Embryonic facial prominence (tissue), 1 donor: Measurements from ENCODE around the gene VGLL4.

Experiments used
- DNase-seq: peaks from one replicate; pipeline ENCODE4 v3.0.0-alpha.2; 2016; ENCODE audit errors: extremely low spot score

VGLL4 gene

GRCh38 chr3:11565932-11566331 lies 77.8 kb downstream of the VGLL4 start:
- no peak for DNase-seq

DNA sequence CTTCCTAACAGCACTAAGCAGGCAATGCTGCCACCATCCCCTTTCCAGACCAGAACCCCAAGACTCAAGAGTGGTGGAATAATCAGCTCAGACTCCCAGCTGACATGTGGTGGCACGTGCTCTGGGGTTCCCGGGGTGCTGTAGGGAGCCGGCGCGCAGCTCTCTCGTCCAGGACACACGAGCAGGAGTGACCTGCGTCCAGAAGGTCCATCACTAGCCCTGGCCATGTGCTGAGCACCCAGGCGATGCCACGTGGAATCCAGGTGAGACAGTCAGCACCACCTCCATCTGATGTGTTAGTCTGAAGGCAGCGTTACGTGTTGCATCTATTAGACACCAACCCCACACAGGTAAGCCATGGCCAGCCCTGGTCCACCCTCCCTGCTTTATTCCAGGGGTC lies 78.2 kb downstream of the VGLL4 start:
- DNase-seq, result no peak

- no peak for DNase-seq
Observed at GRCh38 chr3:11565072-11565471, 78.6 kb downstream of the VGLL4 start.

GRCh38 chr3:11564577-11565001 lies 79.1 kb downstream of the VGLL4 start:
- no peak for DNase-seq

DNA sequence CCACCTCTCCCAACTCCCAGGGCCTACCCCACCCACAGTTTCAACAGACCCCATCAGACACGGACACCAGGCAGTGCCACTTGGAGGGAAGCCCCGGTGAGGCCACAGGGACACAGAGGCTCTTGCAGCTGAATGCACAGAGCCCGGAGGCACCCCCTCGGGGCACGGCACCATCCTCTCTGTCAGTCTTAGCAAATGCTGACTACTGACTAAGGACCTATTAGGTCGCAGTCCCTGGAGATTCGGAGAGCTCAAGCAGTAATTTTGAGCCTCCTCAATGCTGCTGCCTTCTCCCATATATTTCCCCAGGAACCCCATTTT lies 79.9 kb downstream of the VGLL4 start:
- DNase-seq, result no peak

DNA sequence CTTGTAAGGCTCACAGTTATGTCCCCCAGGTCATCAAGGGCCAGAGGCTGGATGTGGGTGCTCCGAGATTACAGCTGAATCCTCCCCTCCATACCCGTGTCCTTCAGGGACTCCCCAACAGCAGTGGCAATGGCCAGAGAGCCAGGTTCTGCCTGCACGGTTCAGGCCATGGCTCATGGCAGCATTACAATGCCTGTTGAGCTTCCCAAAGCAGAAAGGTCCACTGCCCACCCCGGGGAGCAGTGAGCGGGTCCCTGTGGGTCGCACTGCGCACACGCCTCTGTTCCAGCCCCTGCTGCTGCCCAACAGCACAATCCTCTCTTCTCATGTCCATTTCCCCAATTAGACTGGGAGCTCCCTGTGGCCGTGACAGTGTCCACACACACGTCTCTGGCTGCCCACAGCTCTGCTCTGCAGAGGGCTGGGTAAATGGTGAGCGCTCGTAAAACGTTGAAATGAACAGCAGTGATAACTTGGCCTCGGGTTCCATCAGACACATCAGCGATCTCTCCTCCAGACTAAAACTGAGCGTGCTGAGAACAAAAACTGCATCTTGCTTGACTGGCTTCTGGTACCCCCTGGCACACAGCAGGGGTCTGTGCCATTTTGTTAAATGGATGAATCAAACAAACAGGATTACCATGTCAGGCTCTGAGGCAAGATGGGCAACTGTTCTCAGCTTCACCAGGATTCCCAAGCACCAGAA lies 80.4 kb downstream of the VGLL4 start:
- no peak for DNase-seq

- DNase-seq, result no peak
Observed at GRCh38 chr3:11562277-11562881, 81.3 kb downstream of the VGLL4 start.

- no peak for DNase-seq
Observed at GRCh38 chr3:11560746-11561145, 83.0 kb downstream of the VGLL4 start.

GRCh38 chr3:11559816-11560633 lies 83.7 kb downstream of the VGLL4 start:
- DNase-seq, result no peak

GRCh38 chr3:11558918-11559815 lies 84.5 kb downstream of the VGLL4 start:
- no peak for DNase-seq

DNA sequence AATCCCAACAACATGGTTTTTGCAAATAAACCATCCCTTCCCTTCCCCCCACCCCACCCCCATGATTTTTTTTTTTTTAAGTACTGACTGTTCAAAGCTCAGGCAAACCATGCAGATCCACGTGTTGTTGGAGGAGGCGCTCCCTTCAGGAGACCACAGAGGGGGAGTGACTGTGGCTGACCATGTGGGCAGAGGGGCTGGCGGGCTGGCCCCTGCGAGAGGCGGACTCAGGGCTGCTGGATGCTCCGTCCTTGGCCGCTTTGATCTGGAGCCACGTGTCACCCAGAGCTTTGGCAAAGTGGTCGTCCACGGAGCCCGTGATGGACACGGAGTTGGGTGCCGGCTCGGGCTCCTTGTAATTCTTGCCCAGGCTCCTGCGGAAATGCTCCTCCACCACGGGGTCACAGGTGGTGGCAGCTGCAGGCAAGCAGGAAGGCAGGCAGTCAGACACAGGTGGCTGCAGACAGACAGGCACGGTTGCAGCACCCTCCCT lies 85.3 kb downstream of the VGLL4 start:
- DNase-seq, result no peak

- no peak for DNase-seq
Observed at GRCh38 chr3:11558002-11558401, 85.7 kb downstream of the VGLL4 start.

GRCh38 chr3:11556851-11557644 lies 86.7 kb downstream of the VGLL4 start:
- no peak for DNase-seq

DNA sequence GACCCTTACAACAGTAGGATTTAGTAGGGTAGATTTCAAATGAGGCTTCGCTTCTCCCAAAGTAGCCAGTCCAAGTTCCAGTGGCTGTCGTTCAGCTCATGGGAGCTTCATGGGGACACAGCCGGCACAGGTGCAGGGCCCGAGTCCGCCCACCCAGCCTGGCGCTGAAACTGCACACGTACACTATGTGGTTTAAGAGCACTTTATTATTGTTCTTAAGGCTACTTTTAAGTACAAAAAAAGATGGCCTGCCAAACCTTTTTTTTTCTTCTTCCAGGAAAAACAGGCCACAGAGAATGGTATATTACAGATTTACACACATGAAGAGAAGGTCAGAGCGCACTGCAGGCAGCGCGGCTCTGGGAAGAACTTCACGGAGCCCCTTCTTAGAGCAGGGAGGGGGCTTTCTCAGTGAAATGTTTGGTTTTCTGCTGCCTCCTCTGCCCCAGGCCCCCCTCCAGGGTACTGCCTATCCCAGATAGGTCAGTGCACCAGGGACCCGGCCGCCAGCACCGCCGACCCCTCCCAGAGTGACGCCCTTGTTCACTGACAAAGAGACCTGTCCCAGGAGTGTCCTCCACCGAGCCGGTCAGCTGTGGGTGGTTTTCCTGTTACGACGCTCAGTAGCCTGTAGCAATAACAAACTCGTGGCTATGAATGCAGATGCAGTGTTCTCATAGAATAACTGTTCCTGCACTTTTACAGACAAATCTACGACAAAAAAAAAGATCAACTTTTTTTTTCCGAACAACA lies 87.7 kb downstream of the VGLL4 start:
- no peak for DNase-seq

DNA sequence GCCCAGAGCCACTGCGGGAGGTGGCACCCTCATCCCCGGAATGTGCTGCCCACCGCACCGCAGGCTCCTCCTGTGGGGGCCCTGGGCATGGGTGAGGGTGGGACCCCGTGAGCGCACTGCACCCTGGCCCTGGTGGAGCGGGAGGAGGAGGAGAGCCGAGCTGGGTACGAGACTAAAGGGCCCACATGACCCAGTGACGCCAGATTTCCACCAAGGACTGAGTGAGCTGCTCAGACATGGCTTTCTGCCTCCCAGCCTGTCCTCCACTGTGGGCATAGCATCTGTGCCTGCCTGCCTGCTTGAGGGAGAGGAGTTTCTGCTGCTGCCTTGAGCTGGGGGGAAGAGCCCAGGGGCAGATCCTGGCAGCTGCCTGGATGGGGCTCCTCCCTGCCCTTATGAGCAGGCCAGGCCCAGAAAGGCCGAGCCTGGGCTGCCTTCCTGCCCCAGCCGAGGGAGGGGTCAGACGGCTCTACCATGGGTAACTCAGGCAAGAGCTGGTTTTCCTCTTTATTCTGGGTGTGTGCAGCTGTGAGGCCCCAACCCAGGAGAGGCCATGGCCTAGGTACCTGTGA lies 88.4 kb downstream of the VGLL4 start:
- DNase-seq, result no peak

GRCh38 chr3:11554666-11555065 lies 89.0 kb downstream of the VGLL4 start:
- no peak for DNase-seq

- no peak for DNase-seq
Observed at GRCh38 chr3:11554236-11554610, 89.5 kb downstream of the VGLL4 start.

DNA sequence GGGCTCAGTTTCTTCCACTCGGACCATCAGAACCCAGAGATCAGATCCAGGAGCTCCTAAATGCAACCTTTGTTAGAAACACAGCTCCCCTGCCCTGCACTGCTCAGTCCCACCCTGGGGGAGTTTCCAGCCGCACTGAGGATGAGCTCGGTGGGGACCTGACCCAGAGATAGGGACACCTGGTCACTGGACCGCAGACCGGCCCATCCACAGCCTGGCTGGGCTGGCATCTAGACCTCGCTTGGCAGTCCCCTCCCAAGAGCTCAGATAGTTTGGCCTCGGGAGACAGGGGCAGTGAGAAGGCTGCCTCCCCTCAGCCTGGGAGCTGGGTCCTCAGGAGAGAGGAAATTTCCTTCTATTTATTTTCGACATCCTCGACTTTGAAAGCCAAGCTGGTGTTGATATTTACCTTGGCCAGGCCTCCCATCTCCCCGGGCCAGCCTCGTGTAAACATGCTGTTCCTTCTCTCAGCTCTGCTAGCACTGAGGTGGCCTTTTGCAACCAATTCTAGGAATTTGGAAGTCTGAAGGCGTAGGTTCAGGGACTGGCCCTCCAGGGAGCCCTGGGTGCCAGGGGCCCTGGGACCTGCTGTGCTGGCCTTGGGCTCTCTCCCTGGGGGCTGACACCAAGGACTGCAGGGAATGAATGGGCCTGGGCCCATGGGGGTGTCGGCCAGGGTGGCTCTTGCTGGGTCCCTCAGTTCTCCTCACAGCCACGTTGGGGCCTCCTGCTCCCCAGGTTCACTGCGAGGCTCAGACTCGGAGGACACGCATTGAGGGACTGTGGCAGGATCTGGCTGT lies 90.1 kb downstream of the VGLL4 start:
- no peak for DNase-seq
